Activated T-cell treated with anti-CD3 and anti-CD28 coated beads, Interleukin-2, amount 50 U/mL, for 48 hours (primary cell): ENCODE results near the gene KCNIP1.

Experiments used
- DNase-seq, 2 experiments: peaks; one replicate each; pipeline ENCODE4 v3.0.0-alpha.2; 2020

Gene KCNIP1

GRCh38 chr5:170483701-170484458 lies 19.9 kb upstream of the KCNIP1 start:
- DNase-seq, result no peak

- DNase-seq, result no peak
Observed at GRCh38 chr5:170484459-170484831, 19.4 kb upstream of the KCNIP1 start.

- no peak for DNase-seq
Observed at GRCh38 chr5:170484847-170485615, 18.8 kb upstream of the KCNIP1 start.

GRCh38 chr5:170485616-170485911 lies 18.3 kb upstream of the KCNIP1 start:
- no peak for DNase-seq

GRCh38 chr5:170486371-170486770 lies 17.4 kb upstream of the KCNIP1 start:
- no peak for DNase-seq

- DNase-seq, result no peak
Observed at GRCh38 chr5:170488570-170488969, 15.2 kb upstream of the KCNIP1 start.

GRCh38 chr5:170489199-170489598 lies 14.6 kb upstream of the KCNIP1 start:
- DNase-seq, result no peak

- no peak for DNase-seq
Observed at GRCh38 chr5:170490381-170490780, 13.4 kb upstream of the KCNIP1 start.

- DNase-seq, result no peak
Observed at GRCh38 chr5:170491479-170491878, 12.3 kb upstream of the KCNIP1 start.

GRCh38 chr5:170493028-170493820 lies 10.6 kb upstream of the KCNIP1 start:
- DNase-seq, result no peak

- DNase-seq, result no peak
Observed at GRCh38 chr5:170494041-170494440, 9.8 kb upstream of the KCNIP1 start.

GRCh38 chr5:170495825-170496661 lies 7.8 kb upstream of the KCNIP1 start:
- no peak for DNase-seq

- DNase-seq, result no peak
Observed at GRCh38 chr5:170496662-170497028, 7.2 kb upstream of the KCNIP1 start.

- no peak for DNase-seq
Observed at GRCh38 chr5:170497311-170498038, 6.3 kb upstream of the KCNIP1 start.

- DNase-seq, result no peak
Observed at GRCh38 chr5:170498811-170499351, 4.9 kb upstream of the KCNIP1 start.

GRCh38 chr5:170499621-170500020 lies 4.2 kb upstream of the KCNIP1 start:
- DNase-seq, result no peak

GRCh38 chr5:170501361-170501760 lies 2.5 kb upstream of the KCNIP1 start:
- no peak for DNase-seq

GRCh38 chr5:170501931-170502330 lies 1.9 kb upstream of the KCNIP1 start:
- no peak for DNase-seq

GRCh38 chr5:170504616-170505266 lies 921 bp downstream of the KCNIP1 start:
- no peak for DNase-seq

- DNase-seq, result no peak
Observed at GRCh38 chr5:170508036-170508435, 4.2 kb downstream of the KCNIP1 start.

GRCh38 chr5:170508660-170509347 lies 5.0 kb downstream of the KCNIP1 start:
- DNase-seq, result no peak
